ENCODE data around the gene FGF18. TPM values are rescaled to one million over a fixed set of nuclear protein-coding genes. Genes with fewer than 3 reads are reported as not detected.
"Not testable (repeated sequence)": the region's sequence is repeated elsewhere in the genome, so short reads cannot be mapped to it uniquely, and the experiment has no call there.

The FGF18 gene
- total RNA-seq, 1 donor from 2014 or later = 0.33 TPM

DNA sequence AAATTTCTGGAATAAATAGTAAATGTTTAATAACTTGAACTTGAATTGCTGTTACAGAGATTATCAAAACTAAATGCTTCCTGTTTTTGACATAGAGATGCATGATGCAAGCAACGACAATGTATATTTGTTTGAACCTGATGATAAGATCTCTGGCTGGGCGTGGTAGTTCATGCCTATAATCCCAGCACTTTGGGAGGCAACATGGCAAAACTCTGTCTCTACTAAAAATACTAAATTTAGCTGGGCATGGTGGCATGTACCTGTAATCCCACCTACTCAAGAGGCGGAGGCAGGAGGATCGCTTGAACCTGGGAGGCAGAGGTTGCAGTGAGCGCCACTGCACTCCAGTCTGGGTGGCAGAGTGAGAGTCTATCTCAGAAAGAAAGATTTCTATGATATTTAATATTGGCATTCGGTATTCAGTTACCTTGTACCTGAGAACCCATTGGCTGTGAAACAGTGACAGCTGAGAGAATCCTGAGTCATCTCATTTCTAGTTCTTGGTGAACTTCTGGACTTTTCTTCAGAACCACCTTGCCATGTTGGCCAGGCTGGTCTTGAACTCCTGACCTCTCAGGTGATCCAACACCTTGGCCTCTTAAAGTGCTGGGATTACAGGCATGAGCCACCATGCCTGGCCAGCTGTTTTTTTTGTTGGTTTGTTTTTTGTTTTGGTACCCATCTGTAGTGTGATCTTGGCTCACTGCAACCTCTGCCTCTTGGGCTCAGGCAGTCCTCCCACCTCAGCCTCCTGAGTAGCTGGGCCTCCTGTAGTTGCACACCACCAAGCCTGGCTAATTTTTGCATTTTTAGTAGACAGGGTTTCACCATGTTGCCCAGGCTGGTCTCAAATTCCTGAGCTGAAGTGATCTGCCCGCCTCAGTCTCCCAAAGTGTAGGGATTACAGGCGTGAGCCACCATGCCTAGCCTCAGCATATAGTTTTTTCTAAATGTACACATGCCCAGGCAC is 10.0 kb upstream of the FGF18 start:
- H3K4me3 Mint-ChIP-seq = no peak overlapping the region
- H3K4me1 Mint-ChIP-seq = peaks cover 35% of the 10 kb centered on the region
- H3K36me3 Mint-ChIP-seq (ENCODE audit: low read depth) = peaks cover 84% of the 10 kb centered on the region
- peak overlapping the region; percentile 41 for H3K27ac Mint-ChIP-seq
- no peak for DNase-seq
- intact Hi-C loops (cut with micrococcal nuclease) = loop anchor here (2.0 to 10.0 kb wide), 2 partner anchors 17 to 885 kb away; no protein-coding TSS in a partner anchor
- H3K9me3 Mint-ChIP-seq = no peaks in the 10 kb centered on the region
- H3K27me3 Mint-ChIP-seq = no peaks in the 10 kb centered on the region

DNA sequence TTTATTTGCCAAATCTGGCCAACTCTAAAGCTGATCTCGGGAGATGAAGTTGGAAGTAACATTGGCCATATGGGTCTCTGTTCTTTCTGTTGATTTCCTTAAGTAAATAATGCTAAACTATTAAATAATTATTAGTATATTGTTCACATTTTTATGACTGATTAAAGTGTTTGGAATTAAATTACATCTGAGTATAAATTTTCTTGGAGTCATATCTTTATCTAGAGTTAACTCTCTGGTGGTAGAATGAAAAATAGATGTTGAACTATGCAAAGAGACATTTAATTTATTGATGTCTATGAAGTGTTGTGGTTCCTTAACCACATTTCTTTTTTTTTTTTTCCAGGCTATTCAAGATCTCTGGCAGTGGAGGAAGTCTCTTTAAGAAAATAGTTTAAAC is 9.3 kb upstream of the FGF18 start:
- Mint-ChIP-seq H3K27me3 (no peaks in the 10 kb centered on the region), H3K36me3 (ENCODE audit: low read depth) (peaks cover 80% of the 10 kb centered on the region), H3K4me3 (no peak overlapping the region), H3K27ac (no peak overlapping the region), H3K4me1 (peaks cover 35% of the 10 kb centered on the region), H3K9me3 (no peaks in the 10 kb centered on the region)
- DNase-seq = no peak
- intact Hi-C loops (cut with micrococcal nuclease) = loop anchor here (10.0 kb wide), 1 partner anchor 885 kb away; no protein-coding TSS in a partner anchor

DNA sequence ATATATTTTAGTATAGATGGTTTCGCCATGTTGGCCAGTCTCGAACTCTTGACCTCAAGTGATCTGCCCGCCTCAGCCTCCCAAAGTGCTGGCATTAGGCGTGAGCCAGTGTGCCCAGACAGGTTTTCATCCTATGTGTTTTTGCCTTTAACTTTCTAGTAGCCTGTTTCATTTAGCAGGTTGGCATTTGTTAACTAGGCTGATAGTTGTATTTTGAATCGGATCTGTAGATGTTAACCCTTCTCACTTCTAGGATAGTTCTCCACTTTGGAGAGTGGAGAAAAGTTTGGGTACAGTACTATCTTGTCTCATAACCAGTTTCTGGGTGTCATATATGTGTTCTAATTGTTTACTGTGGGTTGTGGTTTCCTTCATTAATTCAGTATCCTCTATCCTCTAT is 7.3 kb upstream of the FGF18 start:
- Mint-ChIP-seq H3K4me1 (peaks cover 19% of the 10 kb centered on the region), H3K4me3 (no peak overlapping the region), H3K36me3 (ENCODE audit: low read depth) (peaks cover 63% of the 10 kb centered on the region), H3K27me3 (no peaks in the 10 kb centered on the region), H3K27ac (no peak overlapping the region), H3K9me3 (no peaks in the 10 kb centered on the region)
- DNase-seq = no peak
- intact Hi-C loops (cut with micrococcal nuclease) = loop anchor here (10.0 kb wide), 1 partner anchor 883 kb away; no protein-coding TSS in a partner anchor

DNA sequence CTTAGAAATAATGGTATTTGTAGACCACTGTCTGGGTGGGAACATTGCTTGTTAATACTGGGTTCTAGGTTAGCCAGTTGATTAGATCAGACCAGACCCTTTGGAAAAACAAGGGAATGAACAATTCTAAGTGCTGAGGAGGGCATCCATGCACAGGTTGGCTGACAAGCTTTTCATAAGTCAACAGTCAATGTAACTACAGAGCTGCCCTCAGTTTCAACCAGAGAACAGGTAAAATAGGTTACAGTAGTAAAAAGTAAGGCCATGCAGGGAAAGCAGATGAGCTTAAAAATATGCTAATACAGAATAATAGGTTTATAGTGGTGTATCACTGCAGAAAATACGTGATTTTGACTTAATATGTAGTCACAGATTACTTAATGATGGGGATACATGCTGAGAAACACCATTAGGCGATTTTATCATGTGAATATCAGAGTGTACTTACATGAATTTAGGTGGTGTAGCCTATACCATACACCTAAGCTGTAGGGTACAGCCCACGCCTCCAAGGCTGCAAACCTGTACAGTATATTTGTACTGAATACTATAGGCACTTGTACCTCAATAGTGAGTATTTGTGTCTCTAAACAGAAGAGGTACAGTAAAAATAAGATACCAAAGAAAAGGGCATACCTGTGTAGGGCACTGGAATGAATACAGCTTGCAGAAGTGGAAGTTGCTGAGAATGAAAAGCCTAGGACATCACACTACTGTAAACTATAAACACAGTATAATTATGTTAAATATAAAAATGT is 6.1 kb upstream of the FGF18 start:
- no peaks in the 10 kb centered on the region for H3K27me3 Mint-ChIP-seq
- no peak overlapping the region for H3K27ac Mint-ChIP-seq
- intact Hi-C loops (cut with micrococcal nuclease) = loop anchor here (10.0 kb wide), 1 partner anchor 881 kb away; no protein-coding TSS in a partner anchor
- H3K36me3 Mint-ChIP-seq (ENCODE audit: low read depth) = peaks cover 52% of the 10 kb centered on the region
- H3K4me3 Mint-ChIP-seq = no peak overlapping the region
- no peak for DNase-seq
- peaks cover 17% of the 10 kb centered on the region for H3K4me1 Mint-ChIP-seq
- H3K9me3 Mint-ChIP-seq = no peaks in the 10 kb centered on the region

DNA sequence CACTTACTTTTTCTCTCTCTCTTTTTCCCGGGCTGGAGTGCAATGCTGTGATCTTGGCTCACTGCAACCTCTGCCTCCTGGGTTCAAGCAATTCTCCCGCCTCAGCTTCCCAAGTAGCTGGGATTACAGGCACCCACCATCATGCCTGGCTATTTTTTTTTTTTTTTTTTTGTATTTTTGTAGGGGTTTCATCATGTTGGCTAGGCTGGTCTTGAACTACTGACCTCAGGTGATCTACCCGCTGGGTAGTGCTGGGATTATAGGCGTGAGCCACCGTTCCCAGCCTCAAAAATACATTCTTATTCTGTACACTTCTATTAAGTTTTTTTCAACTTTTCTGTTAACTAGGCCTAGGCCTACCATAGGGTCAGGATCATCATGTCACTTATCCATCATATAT is 5.5 kb upstream of the FGF18 start:
- Mint-ChIP-seq H3K36me3 (ENCODE audit: low read depth) (peaks cover 46% of the 10 kb centered on the region), H3K4me1 (peaks cover 18% of the 10 kb centered on the region)
- intact Hi-C loops (cut with micrococcal nuclease) = loop anchor here (10.0 kb wide), 1 partner anchor 881 kb away; no protein-coding TSS in a partner anchor
- H3K27me3 Mint-ChIP-seq, H3K9me3 Mint-ChIP-seq, H3K27ac Mint-ChIP-seq, DNase-seq, H3K4me3 Mint-ChIP-seq: not testable (repeated sequence)

DNA sequence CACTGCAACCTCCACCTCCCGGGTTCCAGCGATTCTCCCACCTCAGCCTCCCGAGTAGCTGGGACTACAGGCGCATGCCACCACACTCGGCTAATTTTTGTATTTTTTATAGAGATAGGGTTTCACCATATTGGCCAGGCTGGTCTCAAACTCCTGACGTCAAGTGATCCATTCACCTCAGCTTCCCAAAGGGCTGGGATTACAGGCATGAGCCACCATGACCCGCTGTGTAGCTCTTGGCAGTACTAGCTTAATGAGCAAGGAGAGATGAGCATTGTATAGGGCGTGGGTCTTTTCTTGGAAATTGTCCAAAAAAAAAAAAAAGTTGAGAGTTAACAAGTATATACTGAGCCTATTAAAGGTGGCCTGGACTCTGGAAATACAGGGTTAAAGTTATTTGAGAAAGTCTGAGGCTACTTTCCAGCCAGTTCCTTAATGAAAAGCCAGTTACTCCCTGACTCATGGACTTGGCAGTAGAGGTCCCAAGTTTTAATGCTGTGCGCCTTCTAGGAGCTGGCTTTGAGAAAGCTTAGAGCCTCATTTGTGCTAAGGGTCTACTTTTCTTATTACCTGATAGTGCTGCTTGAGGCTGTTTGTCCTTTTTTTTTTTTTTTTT is 4.2 kb upstream of the FGF18 start:
- H3K36me3 Mint-ChIP-seq (ENCODE audit: low read depth) = peaks cover 37% of the 10 kb centered on the region
- no peaks in the 10 kb centered on the region for H3K9me3 Mint-ChIP-seq
- intact Hi-C loops (cut with micrococcal nuclease) = loop anchor here (10.0 kb wide), 1 partner anchor 880 kb away; no protein-coding TSS in a partner anchor
- no peak overlapping the region for H3K27ac Mint-ChIP-seq
- no peak overlapping the region for H3K4me3 Mint-ChIP-seq
- H3K27me3 Mint-ChIP-seq = peaks cover 5% of the 10 kb centered on the region
- no peak for DNase-seq
- peaks cover 15% of the 10 kb centered on the region for H3K4me1 Mint-ChIP-seq

DNA sequence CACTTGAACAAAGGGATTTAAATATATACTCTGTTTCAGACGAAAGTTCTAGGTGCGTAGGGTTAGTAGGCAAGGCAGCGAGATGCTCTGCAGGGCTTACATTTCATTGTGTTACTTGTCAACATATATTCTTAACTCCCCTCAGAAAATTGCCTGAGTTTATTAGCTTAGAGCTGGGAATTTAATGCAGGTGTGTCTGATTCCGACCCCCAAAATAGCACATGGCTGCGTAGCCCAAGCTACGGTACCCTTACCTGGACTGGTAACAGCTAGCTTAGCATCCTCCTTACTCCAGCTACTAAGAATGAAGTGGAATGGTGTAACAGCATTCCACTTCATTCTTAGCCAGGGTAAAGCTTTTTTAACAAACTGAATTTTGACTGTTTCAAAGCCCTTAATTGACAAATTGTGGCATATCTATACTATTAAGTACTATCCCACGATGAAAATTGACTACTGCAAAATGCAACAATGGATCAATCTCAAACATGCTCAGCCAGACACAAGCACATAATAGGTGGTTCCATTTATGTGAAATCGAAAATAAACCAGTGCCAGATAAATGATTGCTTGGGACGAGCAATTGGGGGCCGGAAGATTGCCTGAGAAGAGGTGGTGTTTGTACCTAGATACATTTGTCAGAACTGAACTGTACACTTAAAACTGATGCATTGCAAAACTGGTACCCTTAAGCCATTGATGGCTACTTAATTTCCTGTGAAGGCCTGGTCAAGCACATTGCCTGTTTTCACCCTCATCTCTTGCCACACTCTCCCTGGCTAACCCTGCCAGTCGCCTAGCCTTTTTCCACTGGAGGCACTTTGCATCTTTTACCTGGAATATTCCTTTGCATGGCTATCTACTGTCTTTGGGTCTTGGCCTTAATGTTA is 3.0 kb upstream of the FGF18 start:
- DNase-seq = no peak
- no peaks in the 10 kb centered on the region for H3K9me3 Mint-ChIP-seq
- H3K27me3 Mint-ChIP-seq = peaks cover 13% of the 10 kb centered on the region
- peaks cover 27% of the 10 kb centered on the region for H3K36me3 Mint-ChIP-seq (ENCODE audit: low read depth)
- H3K4me3 Mint-ChIP-seq = no peak overlapping the region
- no peak overlapping the region for H3K27ac Mint-ChIP-seq
- peaks cover 18% of the 10 kb centered on the region for H3K4me1 Mint-ChIP-seq
- intact Hi-C loops (cut with micrococcal nuclease) = loop anchor here (10.0 kb wide), 1 partner anchor 878 kb away; no protein-coding TSS in a partner anchor

DNA sequence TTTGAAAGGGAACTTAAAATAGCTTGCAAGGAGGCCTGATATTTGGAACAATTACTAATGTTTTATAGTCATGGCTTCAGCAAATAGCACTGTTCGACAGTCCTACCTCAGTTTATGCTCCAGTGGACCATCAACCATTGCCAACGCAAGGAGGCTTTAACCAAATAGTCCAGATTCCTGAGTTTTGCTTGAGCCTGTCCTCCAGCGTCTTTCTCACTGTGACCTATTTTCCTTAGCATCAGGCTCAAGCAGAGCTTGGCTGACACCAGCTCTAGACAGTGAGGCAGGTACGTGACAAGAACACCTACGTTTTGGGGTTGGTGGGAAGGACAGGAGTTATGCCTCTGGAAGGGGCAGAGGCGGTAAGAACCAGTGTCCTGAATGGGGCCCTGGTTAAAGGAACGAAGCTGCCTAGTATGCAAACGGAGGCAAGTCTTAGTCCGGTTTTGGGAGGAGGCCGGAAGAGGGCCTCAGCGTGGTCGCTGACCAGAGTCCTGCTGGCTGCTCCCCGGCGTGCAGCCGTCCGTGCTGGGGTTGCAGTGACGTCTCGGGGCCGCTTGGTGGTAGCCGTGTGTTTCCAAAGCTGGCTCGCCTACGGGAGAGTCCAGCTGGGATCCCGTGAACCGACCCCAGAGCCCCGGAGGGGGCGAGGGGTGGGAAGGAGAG is 998 bp upstream of the FGF18 start:
- Mint-ChIP-seq H3K27me3 (peaks cover 20% of the 10 kb centered on the region), H3K27ac (no peak overlapping the region), H3K4me3 (peak overlapping the region; percentile 80), H3K4me1 (peaks cover 13% of the 10 kb centered on the region), H3K9me3 (no peaks in the 10 kb centered on the region), H3K36me3 (ENCODE audit: low read depth) (peaks cover 8% of the 10 kb centered on the region)
- intact Hi-C loops (cut with micrococcal nuclease) = loop anchor here (1.0 to 10.0 kb wide), 2 partner anchors 622 to 876 kb away; no protein-coding TSS in a partner anchor
- peak; percentile 88 for DNase-seq

DNA sequence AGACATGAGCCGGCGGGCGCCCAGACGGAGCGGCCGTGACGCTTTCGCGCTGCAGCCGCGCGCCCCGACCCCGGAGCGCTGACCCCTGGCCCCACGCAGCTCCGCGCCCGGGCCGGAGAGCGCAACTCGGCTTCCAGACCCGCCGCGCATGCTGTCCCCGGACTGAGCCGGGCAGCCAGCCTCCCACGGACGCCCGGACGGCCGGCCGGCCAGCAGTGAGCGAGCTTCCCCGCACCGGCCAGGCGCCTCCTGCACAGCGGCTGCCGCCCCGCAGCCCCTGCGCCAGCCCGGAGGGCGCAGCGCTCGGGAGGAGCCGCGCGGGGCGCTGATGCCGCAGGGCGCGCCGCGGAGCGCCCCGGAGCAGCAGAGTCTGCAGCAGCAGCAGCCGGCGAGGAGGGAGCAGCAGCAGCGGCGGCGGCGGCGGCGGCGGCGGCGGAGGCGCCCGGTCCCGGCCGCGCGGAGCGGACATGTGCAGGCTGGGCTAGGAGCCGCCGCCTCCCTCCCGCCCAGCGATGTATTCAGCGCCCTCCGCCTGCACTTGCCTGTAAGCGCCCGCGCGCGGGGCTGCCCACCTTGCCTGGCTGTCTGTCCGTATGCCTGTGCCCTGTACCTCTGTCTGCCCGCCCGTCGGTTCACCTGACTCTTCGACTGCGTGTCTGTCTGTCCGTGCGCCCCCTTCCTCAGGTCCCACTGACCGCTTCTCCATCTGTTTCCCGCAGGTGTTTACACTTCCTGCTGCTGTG is 412 bp downstream of the FGF18 start:
- Mint-ChIP-seq H3K9me3 (no peaks in the 10 kb centered on the region), H3K27ac (no peak overlapping the region), H3K4me1 (peaks cover 13% of the 10 kb centered on the region), H3K27me3 (peaks cover 20% of the 10 kb centered on the region), H3K36me3 (ENCODE audit: low read depth) (peaks cover 2% of the 10 kb centered on the region), H3K4me3 (peak overlapping the region; percentile 73)
- peak; percentile 79 for DNase-seq
- intact Hi-C loops (cut with micrococcal nuclease) = loop anchor here (1.0 to 10.0 kb wide), 2 partner anchors 487 to 875 kb away; no protein-coding TSS in a partner anchor

DNA sequence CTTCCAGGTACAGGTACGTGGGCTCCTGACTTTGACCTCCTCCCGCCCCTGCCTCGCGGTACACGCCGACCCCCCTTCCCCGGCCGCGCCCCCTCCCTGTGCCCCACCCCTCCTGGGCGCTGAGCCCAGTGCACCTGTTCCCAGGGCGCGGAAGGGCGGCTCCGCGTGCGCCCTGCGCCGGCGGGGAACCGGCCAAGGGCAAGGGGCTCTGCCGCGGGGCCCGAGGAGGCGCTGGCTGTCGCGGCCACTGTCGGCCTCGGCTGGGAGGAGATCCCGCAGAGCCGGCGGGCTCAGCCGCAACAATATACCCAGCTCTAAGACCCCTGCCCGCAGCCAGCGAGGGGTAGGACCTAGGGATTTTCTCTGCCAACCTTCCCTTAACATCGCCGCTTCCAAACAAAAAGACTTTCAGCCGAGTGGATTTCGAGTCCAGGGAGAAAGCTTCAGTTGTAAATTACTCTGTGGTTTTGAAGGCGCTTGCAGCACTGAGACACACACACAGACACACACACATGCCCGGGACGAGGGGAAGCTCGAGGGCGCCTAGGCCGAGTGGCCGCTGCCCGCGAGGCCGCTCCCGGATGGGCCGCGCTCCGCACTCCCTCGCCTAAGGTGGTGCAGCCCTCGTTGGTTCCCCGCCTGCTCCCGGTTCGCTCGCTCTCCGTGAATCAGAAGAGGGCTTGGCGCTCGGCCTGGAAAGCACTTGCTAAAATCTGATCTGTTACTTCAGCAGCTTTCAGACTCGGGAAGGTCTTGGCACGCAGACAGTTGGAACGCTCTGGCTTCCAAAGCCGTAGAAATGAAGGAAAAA is 1.2 kb downstream of the FGF18 start:
- intact Hi-C loops (cut with micrococcal nuclease) = no loop called here
- Mint-ChIP-seq H3K27me3 (peaks cover 20% of the 10 kb centered on the region), H3K4me1 (peaks cover 13% of the 10 kb centered on the region), H3K27ac (no peak overlapping the region), H3K9me3 (no peaks in the 10 kb centered on the region), H3K36me3 (ENCODE audit: low read depth) (peaks cover 2% of the 10 kb centered on the region), H3K4me3 (peak overlapping the region; percentile 73)
- no peak for DNase-seq

Data from activated CD4-positive, alpha-beta T cell treated with anti-CD3 and anti-CD28 coated beads, Interleukin-2, amount 10 ng/mL, durations not matched to agents 24 days and 14 days (primary cell).